GM12865 (cell line): Measurements from ENCODE around the gene KLC4.
"Not testable (repeated sequence)": the region's sequence is repeated elsewhere in the genome, so short reads cannot be mapped to it uniquely, and the experiment has no call there.

Experiments
- DNase-seq: peaks from one replicate; pipeline ENCODE4 v3.0.0; 2010; ENCODE audit warnings: low read depth
- H3K4me3 ChIP-seq: 2 replicates; pipeline ENCODE4 v1.5.1; 2011; ENCODE audit warnings: mild to moderate bottlenecking, low read depth, low read length, control low read depth
- TF ChIP-seq, protein P1 (sequence below): IDR thresholded peaks from 2 replicates; pipeline ENCODE4 v1.5.1; 2011; ENCODE audit warnings: low read length, control low read depth, low read depth, inconsistent platforms; ENCODE audit not compliant: insufficient read depth; ENCODE audit errors: missing control alignments

KLC4 gene

DNA sequence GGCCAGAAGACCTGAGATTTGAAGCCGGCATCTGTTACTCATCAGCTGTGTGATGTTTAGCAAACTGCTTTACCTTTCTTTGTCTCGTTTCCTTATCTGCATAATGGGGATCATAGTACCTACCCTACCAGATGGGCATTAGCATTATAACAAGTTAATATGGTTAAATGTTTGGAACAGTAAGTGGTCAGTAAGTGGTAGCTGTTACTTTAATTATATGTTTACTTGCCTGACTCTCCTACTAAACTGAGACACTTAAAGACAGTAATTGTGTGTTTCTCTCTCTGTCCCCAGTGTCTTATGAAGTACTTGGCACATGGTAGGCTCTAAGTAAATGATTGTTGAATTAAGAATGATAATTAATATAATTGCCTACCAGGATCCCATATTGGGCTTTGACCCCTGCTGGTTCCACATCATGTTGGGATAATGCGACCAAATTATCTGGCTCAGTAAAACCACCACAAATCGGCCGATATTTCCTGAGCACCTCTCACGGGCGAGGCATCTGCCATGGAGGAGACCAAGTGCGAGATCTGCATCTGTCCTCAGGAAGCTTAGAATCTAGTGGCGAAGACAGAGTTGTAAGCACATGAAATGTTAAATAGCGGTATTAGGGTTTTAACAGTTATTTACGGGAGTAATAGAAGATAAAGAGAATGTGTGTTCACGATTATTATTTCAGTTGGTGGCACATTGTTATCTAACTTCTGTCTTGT, 48.1 kb downstream of the KLC4 start:
- no peak for DNase-seq
- no peak overlapping the region for H3K4me3 ChIP-seq
- TF ChIP-seq, protein P1, sequence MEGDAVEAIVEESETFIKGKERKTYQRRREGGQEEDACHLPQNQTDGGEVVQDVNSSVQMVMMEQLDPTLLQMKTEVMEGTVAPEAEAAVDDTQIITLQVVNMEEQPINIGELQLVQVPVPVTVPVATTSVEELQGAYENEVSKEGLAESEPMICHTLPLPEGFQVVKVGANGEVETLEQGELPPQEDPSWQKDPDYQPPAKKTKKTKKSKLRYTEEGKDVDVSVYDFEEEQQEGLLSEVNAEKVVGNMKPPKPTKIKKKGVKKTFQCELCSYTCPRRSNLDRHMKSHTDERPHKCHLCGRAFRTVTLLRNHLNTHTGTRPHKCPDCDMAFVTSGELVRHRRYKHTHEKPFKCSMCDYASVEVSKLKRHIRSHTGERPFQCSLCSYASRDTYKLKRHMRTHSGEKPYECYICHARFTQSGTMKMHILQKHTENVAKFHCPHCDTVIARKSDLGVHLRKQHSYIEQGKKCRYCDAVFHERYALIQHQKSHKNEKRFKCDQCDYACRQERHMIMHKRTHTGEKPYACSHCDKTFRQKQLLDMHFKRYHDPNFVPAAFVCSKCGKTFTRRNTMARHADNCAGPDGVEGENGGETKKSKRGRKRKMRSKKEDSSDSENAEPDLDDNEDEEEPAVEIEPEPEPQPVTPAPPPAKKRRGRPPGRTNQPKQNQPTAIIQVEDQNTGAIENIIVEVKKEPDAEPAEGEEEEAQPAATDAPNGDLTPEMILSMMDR, result no peak

DNA sequence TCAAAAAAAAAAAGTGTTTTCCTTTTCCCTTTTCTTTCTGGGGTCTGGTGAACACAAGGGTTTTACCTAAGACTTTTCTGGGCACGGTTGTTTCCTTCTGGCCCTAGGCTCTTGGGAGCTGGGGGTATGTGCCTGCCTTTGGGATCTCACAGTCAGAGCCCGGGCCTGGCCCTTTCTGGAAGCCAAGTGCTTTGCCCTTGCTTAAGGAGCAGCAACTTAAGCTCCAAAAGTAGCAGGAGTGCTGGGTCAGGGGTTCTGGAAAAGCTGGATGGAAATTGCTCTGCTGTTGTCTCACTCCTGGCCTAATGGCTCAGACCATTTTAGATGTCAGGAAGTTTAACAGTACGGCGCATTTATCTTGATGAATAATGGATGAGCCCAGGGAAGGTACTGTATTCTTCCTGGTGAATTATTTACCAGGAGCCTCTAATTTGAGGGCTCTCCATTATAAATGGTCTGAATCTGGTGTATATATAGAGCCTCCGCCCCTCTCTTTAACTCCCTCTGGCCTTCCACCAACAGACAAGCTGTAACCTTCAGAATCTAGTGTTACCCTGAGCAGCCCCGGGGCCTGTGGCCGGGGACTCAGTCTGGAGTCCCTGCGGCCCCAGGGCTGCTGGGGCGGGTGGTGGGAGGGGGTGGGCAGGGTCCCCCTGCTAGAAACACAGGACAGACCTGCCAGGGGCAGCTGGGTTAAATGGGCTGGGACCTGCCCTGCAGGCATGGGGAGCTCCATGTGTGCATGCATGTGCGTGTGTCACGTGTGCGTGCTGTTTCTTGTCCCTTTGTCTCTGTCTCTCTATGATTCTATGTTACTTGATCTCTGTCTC, 54.2 kb downstream of the KLC4 start:
- DNase-seq, result no peak
- H3K4me3 ChIP-seq, result no peak overlapping the region
- TF ChIP-seq, protein P1, result no peak

DNA sequence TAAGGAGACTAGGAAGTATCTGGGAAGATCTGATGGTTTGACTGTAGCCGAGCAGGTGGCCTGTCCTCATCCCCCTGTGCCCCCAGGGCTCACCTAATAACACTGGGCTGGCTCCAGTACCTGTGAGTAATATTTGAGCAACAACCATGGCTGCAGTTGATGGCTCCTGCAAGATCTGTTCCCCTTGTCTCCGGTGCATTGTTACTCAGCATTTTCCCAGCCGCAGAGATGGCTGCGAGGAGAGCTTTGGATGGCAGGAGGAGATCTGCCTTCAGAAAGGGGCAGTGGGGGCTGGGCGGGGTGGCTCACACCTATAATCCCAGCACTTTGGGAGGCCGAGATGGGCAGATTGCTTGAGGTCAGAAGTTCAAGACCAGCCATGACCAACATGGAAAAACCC, 55.9 kb downstream of the KLC4 start:
- DNase-seq, result no peak
- TF ChIP-seq, protein P1, result no peak
- H3K4me3 ChIP-seq, result no peak overlapping the region

DNA sequence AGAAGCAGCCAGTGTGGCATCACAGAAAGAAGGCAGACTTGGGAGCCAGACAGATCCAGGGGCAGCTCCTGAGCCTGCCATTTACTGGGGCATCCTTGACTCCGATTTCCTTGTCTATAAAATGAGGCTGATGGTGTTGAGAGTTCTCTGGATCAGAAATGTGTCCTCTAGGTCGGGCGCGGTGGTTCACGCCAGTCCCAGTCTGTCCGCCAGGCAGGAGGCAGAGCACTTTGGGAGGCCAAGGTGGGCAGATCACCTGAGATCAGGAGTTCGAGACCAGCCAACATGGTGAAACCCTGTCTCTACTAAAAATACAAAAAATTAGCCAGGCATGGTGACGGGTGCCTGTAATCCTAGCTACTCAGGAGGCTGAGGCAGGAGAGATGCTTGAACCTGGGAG, 58.0 kb downstream of the KLC4 start:
- H3K4me3 ChIP-seq, DNase-seq: not testable (repeated sequence)

DNA sequence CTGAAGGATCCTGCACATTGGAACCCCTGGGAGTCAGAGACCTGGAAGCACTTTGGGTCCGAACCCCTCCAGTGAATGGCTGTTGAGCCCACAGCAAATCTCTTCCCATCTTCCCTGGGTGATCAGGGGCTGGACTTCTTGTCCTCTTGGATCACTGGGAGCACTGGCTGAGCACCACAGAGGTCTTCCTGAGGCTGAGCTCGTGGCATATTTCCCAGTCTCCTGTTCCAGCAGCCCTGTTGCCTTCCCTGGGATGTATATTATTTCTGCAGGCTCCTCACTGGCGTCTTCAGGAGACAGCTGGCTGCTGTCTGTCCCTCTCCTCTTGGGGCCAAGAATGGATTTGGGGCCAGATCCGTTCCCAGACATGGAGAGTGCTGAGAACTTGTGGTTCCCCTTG, 60.1 kb downstream of the KLC4 start:
- no peak for DNase-seq
- H3K4me3 ChIP-seq, result no peak overlapping the region
- TF ChIP-seq, protein P1, result no peak

DNA sequence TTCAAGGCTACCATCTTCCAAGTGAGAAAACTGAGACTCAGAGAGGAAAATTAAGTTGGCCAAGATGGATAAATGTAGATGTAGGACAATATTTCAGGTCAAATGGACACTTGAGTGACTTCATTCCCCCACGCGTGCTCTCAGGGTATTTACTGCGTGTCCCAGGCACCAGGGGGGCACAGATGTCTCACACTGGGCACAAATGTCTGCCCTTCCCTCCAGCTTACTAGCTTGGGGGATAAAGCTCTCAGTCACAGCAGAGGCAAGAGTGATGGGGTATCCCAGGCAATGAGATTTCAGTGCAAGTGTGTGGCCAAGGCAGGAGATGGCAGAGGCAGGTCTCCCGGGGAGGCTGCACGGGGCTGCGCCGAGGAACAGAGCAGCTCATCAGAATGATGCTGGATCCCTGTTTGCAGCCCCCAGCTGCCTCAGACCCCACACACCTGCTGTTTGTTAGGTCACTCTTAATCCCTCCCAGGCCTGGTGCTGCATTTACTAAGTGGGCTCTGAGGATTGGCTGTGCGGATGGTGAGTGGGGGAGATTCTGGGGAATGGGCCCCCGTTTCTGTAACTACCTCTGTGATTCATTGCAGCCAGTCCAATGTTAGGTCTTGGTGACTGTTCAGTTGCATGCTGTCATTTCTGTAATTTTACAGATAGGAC, 60.8 kb downstream of the KLC4 start:
- DNase-seq, result no peak
- TF ChIP-seq, protein P1, result no peak
- no peak overlapping the region for H3K4me3 ChIP-seq

DNA sequence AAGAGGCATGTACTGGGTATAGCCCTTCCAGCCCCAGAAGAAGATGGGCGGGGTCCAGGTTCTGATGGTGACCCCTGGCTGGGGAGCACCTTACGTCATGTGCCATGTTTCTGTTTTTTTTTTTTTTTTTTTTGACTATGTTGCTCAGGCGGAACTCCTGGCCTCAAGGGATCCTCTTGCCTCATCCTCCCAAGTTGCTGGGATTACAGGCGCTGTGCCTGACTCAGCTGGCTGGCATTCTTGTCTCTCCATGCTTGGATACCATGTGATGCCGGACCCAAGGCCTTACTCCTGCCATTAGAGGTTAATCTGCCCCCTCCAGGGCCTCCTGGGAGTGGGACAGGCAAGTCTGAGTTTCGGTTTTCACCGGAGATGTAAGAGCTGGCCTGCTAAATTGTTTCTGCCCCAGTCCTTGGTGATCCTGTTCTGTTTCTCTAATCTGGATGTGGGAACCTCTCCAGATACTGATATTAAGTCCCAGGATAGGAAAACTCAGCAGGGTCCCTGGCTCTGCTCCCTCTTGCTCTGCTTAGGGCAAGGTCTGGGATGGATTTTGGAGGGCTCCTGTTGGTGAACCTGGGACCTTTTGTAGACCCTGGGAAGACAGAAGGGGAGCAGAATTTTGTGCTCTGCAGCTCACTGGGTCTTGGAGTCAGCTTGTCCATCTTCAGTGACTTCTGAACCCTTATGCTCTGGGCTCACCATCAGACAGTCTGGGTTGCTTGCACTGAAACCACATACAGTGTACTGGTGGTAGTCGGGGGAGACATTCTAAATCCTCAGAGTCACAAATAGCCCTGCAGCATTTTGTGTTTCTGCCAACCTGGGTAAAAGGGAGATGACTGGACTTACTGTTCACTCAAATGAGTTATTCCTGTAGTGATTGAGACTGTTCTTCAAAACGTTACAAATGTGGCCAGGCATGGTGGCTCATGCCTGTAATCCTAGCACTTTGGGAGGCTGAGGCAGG, 61.8 kb downstream of the KLC4 start:
- no peak overlapping the region for H3K4me3 ChIP-seq
- TF ChIP-seq, protein P1, result no peak
- DNase-seq, result no peak
